B cell (primary cell): ENCODE data around the gene TLR9.

Source experiments
- CTCF ChIP-seq: fragments of 200-600 bp; IDR thresholded peaks from one replicate; pipeline ENCODE4 v1.8.0; 2022; ENCODE audit warnings: antibody characterized with exemption, mild to moderate bottlenecking
- EZH2 ChIP-seq: IDR thresholded peaks from 2 replicates; pipeline ENCODE4 v1.6.1; 2012; ENCODE audit warnings: borderline replicate concordance, low read depth, mild to moderate bottlenecking, moderate library complexity, low read length; ENCODE audit not compliant: insufficient read depth, poor library complexity, severe bottlenecking

- TF ChIP-seq CTCF, result no peak
- no peak for TF ChIP-seq EZH2
Measured at GRCh38 chr3:52174896-52175295, 50.5 kb downstream of the TLR9 start.
